ENCODE measurements around the gene TRABD2A. TPM values are rescaled to one million over a fixed set of nuclear protein-coding genes. Genes with fewer than 3 reads are reported as not detected.

The TRABD2A gene
- total and polyA plus RNA-seq, 4 experiments from 2014 or later, result 67.1 to 90.7 (median 82.2) TPM

- peaks cover 42 to 69% (median 49%) of the 10 kb centered on the region in 4 donors for H3K4me1 Mint-ChIP-seq
- ChIA-PET POLR2A (ENCODE audit: partially characterized antibody) (interaction anchor here (1.2 to 6.7 kb wide), 20 partner anchors 9 to 422 kb away, joined by 3 to 221 read pairs (median 26); partner anchors contain the start of genes KCMF1 and TRABD2A), CTCF (ENCODE audit: partially characterized antibody) (interaction anchor here (3.8 to 16.2 kb wide), 3 partner anchors 16 to 23 kb away, joined by 24 to 267 read pairs (median 114); partner anchors contain the start of gene TRABD2A)
- H3K9me3 ChIP-seq (ENCODE audit: control insufficient read depth in 1 of 2, low read length in 2 of 2), result peaks cover 0 to 9% of the 10 kb centered on the region in 2 donors
- peak overlapping the region; percentile 90 to 96 (median 93) for H3K27ac Mint-ChIP-seq
- H3K27me3 ChIP-seq (ENCODE audit: insufficient read depth, low read length), result no peaks in the 10 kb centered on the region
- intact Hi-C loops (cut with micrococcal nuclease), result loop anchor here (1.0 kb wide), 3 partner anchors 9 to 22 kb away; no protein-coding TSS in a partner anchor
- peak overlapping the region; percentile 11 to 69 for H3K4me3 ChIP-seq (ENCODE audit: low read length in 2 of 2)
- H3K4me1 ChIP-seq (ENCODE audit: insufficient read depth, low read length), result peaks cover 39% of the 10 kb centered on the region
- peaks cover 0 to 16% (median 4%) of the 10 kb centered on the region in 8 donors for H3K9me3 Mint-ChIP-seq
- H3K36me3 Mint-ChIP-seq, result peaks cover 21 to 29% of the 10 kb centered on the region in 2 donors
- DNase-seq, result peak in 2 of 5 donors; percentile 25 to 60
- no peaks in the 10 kb centered on the region for H3K27me3 Mint-ChIP-seq
- H3K4me3 Mint-ChIP-seq, result peak overlapping the region; percentile 90 to 97 (median 94)
- peak overlapping the region; percentile 71 for H3K27ac ChIP-seq (ENCODE audit: low read depth, low read length)
- peaks cover 6% of the 10 kb centered on the region for H3K36me3 ChIP-seq (ENCODE audit: insufficient read depth, low read length)
These were observed 23.9 kb upstream of the TRABD2A start for GRCh38 chr2:84904717-84905174.

DNA sequence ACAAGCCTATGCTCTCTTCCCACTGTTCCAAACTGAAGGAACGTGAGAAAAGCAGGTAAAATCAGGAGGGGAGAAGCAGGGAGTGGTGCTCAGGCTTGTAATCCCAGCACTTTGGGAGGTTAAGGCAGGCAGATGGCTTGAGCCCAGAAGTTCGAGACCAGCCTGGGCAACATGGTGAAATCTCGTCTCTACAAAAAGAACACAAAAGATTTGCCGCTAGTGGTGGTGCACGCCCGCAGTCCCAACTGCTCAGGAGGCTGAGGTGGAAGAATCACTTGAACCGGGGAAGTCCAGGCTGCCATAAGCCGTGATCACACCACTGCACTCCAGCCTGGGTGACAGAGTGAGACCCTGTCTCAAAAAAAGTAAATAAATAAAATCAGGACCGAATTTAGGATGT is 23.3 kb upstream of the TRABD2A start:
- POLR2A ChIA-PET (ENCODE audit: partially characterized antibody), result interaction anchor here (1.2 to 6.7 kb wide), 15 partner anchors 8 to 122 kb away, joined by 3 to 221 read pairs (median 37); partner anchors contain the start of genes KCMF1 and TRABD2A

DNA sequence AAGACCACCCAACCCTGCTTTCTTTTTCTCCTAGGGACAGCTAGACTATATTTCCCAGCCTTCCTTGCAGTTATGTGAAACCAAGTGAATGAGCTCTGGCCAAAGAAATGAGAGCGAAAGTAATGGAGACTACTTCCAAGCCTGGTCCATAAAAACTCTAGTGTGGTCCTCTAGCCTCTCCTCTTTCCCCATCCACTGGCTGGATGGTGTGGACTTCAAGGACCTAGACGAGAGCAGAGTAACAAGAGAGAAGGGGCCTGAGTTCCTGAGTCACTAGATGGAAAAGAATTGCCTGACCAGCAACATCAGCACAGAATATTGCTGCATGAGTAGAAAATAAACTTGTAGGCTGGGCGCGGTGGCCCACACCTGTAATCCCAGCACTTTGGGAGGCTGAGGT is 21.6 kb upstream of the TRABD2A start:
- peak overlapping the region in 4 of 7 donors; percentile 4 to 90 (median 44) for H3K27ac Mint-ChIP-seq
- POLR2A ChIA-PET (ENCODE audit: partially characterized antibody), result interaction anchor here (0.7 to 6.7 kb wide), 6 partner anchors 8 to 26 kb away, joined by 3 to 201 read pairs (median 3); partner anchors contain the start of gene TRABD2A

More for the DNA sequence above, 23.3 kb upstream of the TRABD2A start:
- Histone ChIP-seq H3K4me3 (ENCODE audit: low read length in 2 of 2) (peak overlapping the region; percentile 11 to 69), H3K9me3 (ENCODE audit: control insufficient read depth in 1 of 2, low read length in 2 of 2) (peaks cover 0 to 3% of the 10 kb centered on the region in 2 donors), H3K36me3 (ENCODE audit: insufficient read depth, low read length) (peaks cover 6% of the 10 kb centered on the region), H3K4me1 (ENCODE audit: insufficient read depth, low read length) (peaks cover 39% of the 10 kb centered on the region), H3K27ac (ENCODE audit: low read depth, low read length) (peak overlapping the region; percentile 71), H3K27me3 (ENCODE audit: insufficient read depth, low read length) (no peaks in the 10 kb centered on the region)
- H3K27ac Mint-ChIP-seq, result peak overlapping the region in 6 of 7 donors; percentile 74 to 96 (median 93)
- no peaks in the 10 kb centered on the region for H3K27me3 Mint-ChIP-seq
- DNase-seq, result no peak
- H3K36me3 Mint-ChIP-seq, result peaks cover 21 to 29% of the 10 kb centered on the region in 2 donors
- H3K9me3 Mint-ChIP-seq, result peaks cover 0 to 11% (median 2%) of the 10 kb centered on the region in 8 donors
- intact Hi-C loops (cut with micrococcal nuclease), result loop anchor here (1.0 kb wide), 1 partner anchor 9 kb away; no protein-coding TSS in a partner anchor
- CTCF ChIA-PET (ENCODE audit: partially characterized antibody), result interaction anchor here (1.3 to 16.2 kb wide), 4 partner anchors 16 to 22 kb away, joined by 3 to 267 read pairs (median 69); partner anchors contain the start of gene TRABD2A
- peak overlapping the region; percentile 90 to 97 (median 94) for H3K4me3 Mint-ChIP-seq
- H3K4me1 Mint-ChIP-seq, result peaks cover 39 to 68% (median 49%) of the 10 kb centered on the region in 4 donors

GRCh38 chr2:84901593-84902120 is 20.8 kb upstream of the TRABD2A start:
- intact Hi-C loops (cut with micrococcal nuclease), result no loop called here
- Mint-ChIP-seq H3K9me3 (peaks cover 0 to 3% (median 0%) of the 10 kb centered on the region in 8 donors), H3K27ac (peak overlapping the region in 4 of 7 donors; percentile 20 to 62 (median 48)), H3K4me3 (peak overlapping the region in 1 of 8 donors; percentile 34), H3K27me3 (no peaks in the 10 kb centered on the region), H3K4me1 (peaks cover 38 to 63% (median 45%) of the 10 kb centered on the region in 4 donors), H3K36me3 (peaks cover 9 to 13% of the 10 kb centered on the region in 2 donors)
- no peak overlapping the region for H3K27ac ChIP-seq (ENCODE audit: low read depth, low read length)
- no peak for DNase-seq
- H3K9me3 ChIP-seq (ENCODE audit: control insufficient read depth in 1 of 2, low read length in 2 of 2), result no peaks in the 10 kb centered on the region
- no peaks in the 10 kb centered on the region for H3K27me3 ChIP-seq (ENCODE audit: insufficient read depth, low read length)
- H3K4me1 ChIP-seq (ENCODE audit: insufficient read depth, low read length), result peaks cover 43% of the 10 kb centered on the region
- POLR2A ChIA-PET (ENCODE audit: partially characterized antibody), result interaction anchor here (0.7 to 4.8 kb wide), 5 partner anchors 12 to 25 kb away, joined by 3 to 39 read pairs (median 3); partner anchors contain the start of gene TRABD2A
- CTCF ChIA-PET (ENCODE audit: partially characterized antibody), result interaction anchor here (11.3 to 16.2 kb wide), 2 partner anchors 20 kb away, joined by 114 to 267 read pairs; partner anchors contain the start of gene TRABD2A
- peaks cover 6% of the 10 kb centered on the region for H3K36me3 ChIP-seq (ENCODE audit: insufficient read depth, low read length)
- H3K4me3 ChIP-seq (ENCODE audit: low read length in 2 of 2), result no peak overlapping the region

More for the DNA sequence above, 21.6 kb upstream of the TRABD2A start:
- CTCF ChIA-PET (ENCODE audit: partially characterized antibody), result interaction anchor here (11.3 to 16.2 kb wide), 2 partner anchors 19 to 21 kb away, joined by 114 to 267 read pairs; partner anchors contain the start of gene TRABD2A
- peak overlapping the region in 5 of 8 donors; percentile 20 to 69 (median 52) for H3K4me3 Mint-ChIP-seq
- intact Hi-C loops (cut with micrococcal nuclease), result no loop called here
- Histone ChIP-seq H3K4me3 (ENCODE audit: low read length in 2 of 2) (no peak overlapping the region), H3K27ac (ENCODE audit: low read depth, low read length) (no peak overlapping the region), H3K27me3 (ENCODE audit: insufficient read depth, low read length) (no peaks in the 10 kb centered on the region), H3K4me1 (ENCODE audit: insufficient read depth, low read length) (peaks cover 39% of the 10 kb centered on the region), H3K36me3 (ENCODE audit: insufficient read depth, low read length) (peaks cover 6% of the 10 kb centered on the region), H3K9me3 (ENCODE audit: control insufficient read depth in 1 of 2, low read length in 2 of 2) (no peaks in the 10 kb centered on the region)
- no peaks in the 10 kb centered on the region for H3K27me3 Mint-ChIP-seq
- H3K9me3 Mint-ChIP-seq, result peaks cover 0 to 7% (median 0%) of the 10 kb centered on the region in 8 donors
- peaks cover 39 to 65% (median 48%) of the 10 kb centered on the region in 4 donors for H3K4me1 Mint-ChIP-seq
- DNase-seq, result no peak
- peaks cover 18 to 22% of the 10 kb centered on the region in 2 donors for H3K36me3 Mint-ChIP-seq

DNA sequence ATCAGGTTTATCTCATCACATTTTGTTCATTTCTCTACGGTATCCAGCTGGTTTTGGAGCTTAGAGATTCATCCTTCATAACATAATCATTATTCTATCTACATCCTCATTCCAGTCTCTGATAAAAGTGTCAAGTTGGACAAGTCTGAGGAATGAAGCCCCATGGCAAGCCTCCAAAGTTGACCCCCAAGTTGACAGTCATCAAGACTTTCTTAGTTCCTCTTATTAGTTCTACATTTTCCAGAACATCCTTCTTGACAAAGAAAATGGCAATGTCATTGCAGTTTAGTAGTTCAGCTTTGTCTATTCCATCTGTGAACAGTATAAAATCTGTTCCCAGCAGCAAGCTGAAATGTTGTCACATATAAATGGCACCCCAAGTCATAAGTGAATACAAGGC is 20.1 kb upstream of the TRABD2A start:
- H3K4me3 ChIP-seq (ENCODE audit: low read length in 2 of 2), result no peak overlapping the region
- ChIA-PET CTCF (ENCODE audit: partially characterized antibody) (interaction anchor here (11.3 to 16.2 kb wide), 2 partner anchors 19 to 21 kb away, joined by 114 to 267 read pairs; partner anchors contain the start of gene TRABD2A), POLR2A (ENCODE audit: partially characterized antibody) (interaction anchor here (1.7 to 4.8 kb wide), 3 partner anchors 12 to 25 kb away, joined by 6 to 39 read pairs (median 17); partner anchors contain the start of gene TRABD2A)
- no peaks in the 10 kb centered on the region for H3K27me3 ChIP-seq (ENCODE audit: insufficient read depth, low read length)
- peaks cover 50% of the 10 kb centered on the region for H3K4me1 ChIP-seq (ENCODE audit: insufficient read depth, low read length)
- Mint-ChIP-seq H3K27me3 (no peaks in the 10 kb centered on the region), H3K4me3 (no peak overlapping the region), H3K27ac (peak overlapping the region in 2 of 7 donors; percentile 2 to 10), H3K9me3 (peaks cover 0 to 3% (median 0%) of the 10 kb centered on the region in 8 donors), H3K36me3 (peaks cover 2 to 6% of the 10 kb centered on the region in 2 donors), H3K4me1 (peaks cover 39 to 63% (median 49%) of the 10 kb centered on the region in 4 donors)
- no peak for DNase-seq
- intact Hi-C loops (cut with micrococcal nuclease), result no loop called here
- H3K27ac ChIP-seq (ENCODE audit: low read depth, low read length), result no peak overlapping the region
- H3K36me3 ChIP-seq (ENCODE audit: insufficient read depth, low read length), result no peaks in the 10 kb centered on the region
- no peaks in the 10 kb centered on the region for H3K9me3 ChIP-seq (ENCODE audit: control insufficient read depth in 1 of 2, low read length in 2 of 2)

- H3K27me3 Mint-ChIP-seq, result no peaks in the 10 kb centered on the region
- no peaks in the 10 kb centered on the region for H3K36me3 Mint-ChIP-seq
- peak overlapping the region in 1 of 8 donors; percentile 20 for H3K4me3 Mint-ChIP-seq
These were observed 18.7 kb upstream of the TRABD2A start for GRCh38 chr2:84899304-84900204.

More at GRCh38 chr2:84899304-84900204, 18.7 kb upstream of the TRABD2A start:
- peaks cover 46 to 67% (median 59%) of the 10 kb centered on the region in 4 donors for H3K4me1 Mint-ChIP-seq
- peak overlapping the region; percentile 46 to 97 (median 60) for H3K27ac Mint-ChIP-seq
- H3K36me3 ChIP-seq (ENCODE audit: insufficient read depth, low read length), result no peaks in the 10 kb centered on the region
- no peaks in the 10 kb centered on the region for H3K27me3 ChIP-seq (ENCODE audit: insufficient read depth, low read length)
- peaks cover 0 to 1% (median 0%) of the 10 kb centered on the region in 8 donors for H3K9me3 Mint-ChIP-seq
- intact Hi-C loops (cut with micrococcal nuclease), result no loop called here
- ChIA-PET CTCF (ENCODE audit: partially characterized antibody) (interaction anchor here (1.6 to 16.2 kb wide), 4 partner anchors 8 to 22 kb away, joined by 8 to 267 read pairs (median 61); partner anchors contain the start of gene TRABD2A), POLR2A (ENCODE audit: partially characterized antibody) (interaction anchor here (1.5 to 6.9 kb wide), 6 partner anchors 6 to 70 kb away, joined by 4 to 162 read pairs (median 16); partner anchors contain the start of genes TMSB10 and TRABD2A)
- no peak overlapping the region for H3K4me3 ChIP-seq (ENCODE audit: low read length in 2 of 2)
- DNase-seq, result no peak
- H3K4me1 ChIP-seq (ENCODE audit: insufficient read depth, low read length), result peaks cover 63% of the 10 kb centered on the region
- no peaks in the 10 kb centered on the region for H3K9me3 ChIP-seq (ENCODE audit: control insufficient read depth in 1 of 2, low read length in 2 of 2)
- H3K27ac ChIP-seq (ENCODE audit: low read depth, low read length), result no peak overlapping the region
